ENCODE results near the gene CASKIN1.
"Not testable (repeated sequence)": the region's sequence is repeated elsewhere in the genome, so short reads cannot be mapped to it uniquely, and the experiment has no call there.

Gene CASKIN1

DNA sequence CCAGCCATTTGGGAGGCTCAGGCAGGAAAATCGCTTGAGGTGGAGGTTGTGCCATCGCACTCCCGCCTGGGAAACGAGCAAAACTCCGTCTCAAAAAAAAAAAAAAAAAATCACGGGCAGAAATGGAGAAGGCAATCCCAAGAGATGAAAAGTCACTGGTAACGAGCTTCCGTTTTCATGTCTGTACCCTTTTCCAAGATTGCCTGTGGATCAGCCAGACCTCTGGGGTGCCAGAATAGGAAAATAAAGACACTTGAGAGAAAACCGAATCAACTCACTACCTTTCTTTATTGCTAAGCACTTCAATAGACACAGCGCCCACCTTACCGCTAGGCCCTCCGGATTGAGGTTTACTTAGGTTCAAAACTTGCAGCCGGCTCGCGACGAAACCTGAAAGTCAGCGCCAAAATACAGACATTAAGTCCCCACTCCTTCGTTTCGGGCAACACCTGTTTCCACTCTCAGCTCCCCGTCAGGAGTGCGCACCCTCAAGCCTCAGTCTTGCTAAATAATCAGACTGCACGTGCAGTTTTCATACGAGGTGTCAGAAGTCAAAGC lies 41.8 kb downstream of the CASKIN1 start:
- peak; percentile 17 for DNase-seq

DNA sequence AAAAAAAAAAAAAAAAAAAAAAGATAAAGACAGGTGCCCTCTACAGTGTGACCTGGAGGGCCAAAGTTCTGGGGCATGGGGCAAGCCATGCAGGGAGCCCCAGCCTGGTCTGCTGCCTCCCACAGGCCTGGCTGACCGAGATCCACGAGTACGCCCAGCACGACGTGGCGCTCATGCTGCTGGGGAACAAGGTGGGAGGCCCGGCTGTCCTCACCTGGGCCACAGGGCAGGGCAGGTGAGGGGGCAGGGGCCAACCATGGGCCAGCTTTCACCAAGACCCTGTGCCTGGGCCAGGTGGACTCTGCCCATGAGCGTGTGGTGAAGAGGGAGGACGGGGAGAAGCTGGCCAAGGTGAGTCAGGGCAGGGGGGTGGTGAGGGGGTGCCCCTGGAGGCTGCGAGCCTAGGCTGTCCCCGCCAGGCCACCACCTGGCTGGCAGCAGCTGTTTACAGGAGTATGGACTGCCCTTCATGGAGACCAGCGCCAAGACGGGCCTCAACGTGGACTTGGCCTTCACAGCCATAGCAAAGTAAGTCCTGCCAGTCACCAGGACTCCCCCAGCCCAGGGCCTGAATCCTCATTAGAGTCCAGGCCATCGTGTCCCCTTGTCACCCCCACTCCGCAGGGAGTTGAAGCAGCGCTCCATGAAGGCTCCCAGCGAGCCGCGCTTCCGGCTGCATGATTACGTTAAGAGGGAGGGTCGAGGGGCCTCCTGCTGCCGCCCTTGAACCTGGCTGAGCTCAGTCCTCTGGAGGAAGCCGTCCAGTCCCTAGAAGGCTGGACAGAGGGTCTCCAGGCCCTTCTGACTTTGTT lies 43.5 kb downstream of the CASKIN1 start:
- peak; percentile 32 for DNase-seq

DNA sequence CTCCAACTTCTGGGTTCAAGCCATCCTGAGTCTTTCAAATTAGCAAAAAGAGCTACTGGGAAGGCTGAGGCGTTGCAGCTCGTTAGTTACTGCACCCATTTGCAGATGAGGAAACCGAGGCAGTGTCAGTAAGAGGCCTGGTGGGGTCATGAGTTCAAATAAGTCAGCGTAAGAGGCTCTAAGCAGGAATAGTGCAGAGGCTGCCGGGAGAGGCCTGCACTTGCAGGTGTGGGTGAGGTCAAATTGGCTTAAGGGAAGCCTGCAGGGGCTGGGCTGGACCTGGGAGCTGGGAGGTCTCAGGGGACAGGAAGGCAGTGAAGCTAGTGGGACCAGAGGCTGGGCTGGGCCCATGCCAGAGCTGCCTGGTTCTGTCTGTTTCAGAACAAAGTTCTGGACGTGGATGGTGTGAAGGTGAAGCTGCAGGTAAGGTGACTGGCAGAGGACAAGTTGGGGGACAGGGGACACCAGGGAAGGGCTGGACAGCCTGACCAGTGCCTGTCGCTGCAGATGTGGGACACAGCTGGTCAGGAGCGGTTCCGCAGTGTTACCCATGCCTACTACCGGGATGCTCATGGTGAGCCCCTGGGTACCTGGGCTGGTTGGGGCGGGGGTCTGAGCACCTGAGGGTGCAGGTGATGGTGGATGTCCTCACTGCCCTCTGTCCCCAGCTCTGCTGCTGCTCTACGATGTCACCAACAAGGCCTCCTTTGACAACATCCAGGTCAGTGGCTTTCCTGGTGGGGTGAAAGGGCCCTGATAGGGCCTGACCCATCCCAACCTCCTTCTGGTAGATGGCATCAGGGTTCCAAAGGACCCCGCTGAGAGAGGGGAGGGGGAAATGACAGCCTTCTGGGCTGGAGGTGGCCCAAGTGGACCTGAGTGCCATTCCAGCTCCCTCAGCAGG lies 45.0 kb downstream of the CASKIN1 start:
- DNase-seq, result no peak

DNA sequence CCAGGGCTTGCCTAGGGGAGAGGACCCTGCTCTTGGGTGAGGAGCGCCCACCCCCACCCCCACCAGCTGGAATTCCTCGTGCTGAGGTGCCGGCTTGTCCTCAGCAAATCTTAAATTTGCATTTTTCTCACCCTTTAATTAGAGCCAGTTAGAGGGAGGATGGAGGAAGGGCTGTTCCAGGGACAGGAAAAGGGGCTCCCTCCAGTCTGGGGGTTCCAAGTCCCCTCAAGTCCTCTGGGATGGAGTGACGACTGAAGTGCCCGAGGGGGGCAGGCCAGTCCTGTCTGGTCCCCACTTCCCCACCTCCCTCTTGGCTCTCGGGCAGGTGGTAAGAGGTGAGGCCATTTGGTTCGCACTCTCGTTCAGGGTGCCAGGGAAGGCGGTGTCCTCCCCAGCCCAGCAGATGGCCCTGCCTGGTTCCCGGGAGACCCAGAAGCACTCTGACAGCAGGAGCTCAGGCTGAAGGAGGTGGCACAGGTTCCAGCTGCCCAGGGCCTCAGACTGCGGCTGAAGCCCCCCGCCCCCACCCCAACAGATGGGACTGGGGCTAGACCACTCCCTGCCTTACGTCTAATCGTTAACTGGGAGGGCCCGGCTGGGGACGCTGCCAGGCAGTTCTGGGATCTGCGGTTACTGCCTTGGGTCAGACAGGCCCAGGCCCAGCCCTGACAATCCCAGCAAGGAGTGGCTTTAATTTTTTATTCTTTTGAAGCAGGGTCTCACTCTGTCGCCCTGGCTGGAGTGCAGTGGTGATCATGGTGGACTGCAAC lies 45.8 kb downstream of the CASKIN1 start:
- no peak for DNase-seq

DNA sequence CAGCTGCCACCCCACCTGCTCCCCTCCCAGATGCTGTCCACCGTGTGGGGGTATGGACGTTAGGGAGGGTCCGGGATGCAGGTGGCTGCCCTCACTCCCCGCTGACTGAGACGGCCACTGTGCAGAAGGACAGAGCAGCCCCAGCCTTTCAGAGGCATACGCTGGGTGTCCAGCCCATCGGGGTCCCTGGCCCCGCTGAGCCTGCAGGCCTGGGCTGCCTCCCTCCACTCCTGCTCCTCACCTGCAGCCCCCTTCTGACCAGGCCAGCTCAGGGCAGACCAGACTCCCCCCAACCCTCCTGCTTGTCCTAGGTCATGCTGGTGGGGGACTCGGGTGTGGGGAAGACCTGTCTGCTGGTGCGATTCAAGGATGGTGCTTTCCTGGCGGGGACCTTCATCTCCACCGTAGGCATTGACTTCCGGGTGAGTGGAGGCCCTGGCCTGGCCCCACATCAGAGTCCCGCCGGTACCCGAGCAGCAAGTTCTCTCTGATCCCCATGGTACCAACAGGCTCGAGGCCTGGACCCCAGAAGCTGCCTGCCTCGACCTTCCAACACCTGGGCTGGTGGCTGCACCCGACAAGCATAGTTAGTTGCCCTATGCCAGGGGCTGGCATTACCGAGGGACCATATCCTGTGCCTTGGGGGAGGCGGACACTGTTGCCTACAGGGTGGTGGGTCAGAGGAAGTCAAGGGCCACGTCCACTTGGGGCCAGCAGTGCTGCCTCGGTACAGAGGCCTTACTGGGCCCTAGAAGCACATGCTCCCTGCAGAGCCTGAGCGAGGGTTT lies 46.6 kb downstream of the CASKIN1 start:
- no peak for DNase-seq

DNA sequence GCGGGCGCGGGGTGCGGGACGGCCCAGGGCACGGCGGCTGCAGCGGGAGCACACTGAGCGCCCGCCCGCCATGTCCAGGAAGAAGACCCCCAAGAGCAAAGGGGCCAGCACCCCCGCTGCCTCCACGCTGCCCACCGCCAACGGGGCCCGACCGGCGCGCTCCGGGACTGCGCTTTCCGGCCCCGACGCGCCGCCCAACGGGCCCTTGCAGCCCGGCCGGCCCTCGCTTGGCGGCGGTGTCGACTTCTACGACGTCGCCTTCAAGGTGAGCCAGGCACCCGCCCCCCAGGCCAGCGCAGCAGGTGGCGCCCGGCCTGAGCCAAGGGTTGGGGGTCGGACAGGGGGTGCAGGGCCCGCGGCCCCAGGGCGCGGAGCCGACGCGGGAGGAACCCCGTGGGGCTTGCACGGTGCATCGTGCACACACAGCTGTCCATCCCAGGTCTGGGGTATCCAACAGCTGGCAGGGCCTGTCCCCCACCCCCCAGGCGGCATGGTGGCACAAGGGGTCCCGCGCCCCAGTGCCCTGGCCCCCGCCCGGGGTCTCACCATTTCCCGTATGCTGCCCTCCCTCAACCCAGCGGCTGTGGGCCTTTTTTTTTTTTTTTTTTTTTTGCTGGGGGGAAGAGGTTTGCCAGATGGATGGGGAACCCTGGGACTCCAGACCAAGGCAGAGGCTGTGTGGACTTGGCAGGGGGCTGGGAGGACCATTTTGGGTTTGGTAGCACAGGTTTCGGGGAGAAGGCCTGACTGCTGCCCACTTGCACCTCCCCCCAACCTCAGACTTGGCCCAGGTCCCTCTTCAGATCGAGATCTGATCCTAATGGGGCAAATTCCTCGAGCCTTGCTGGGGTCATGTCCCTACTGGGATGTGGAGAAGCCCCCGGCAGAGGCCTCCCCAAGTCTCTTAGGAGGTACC lies 47.4 kb downstream of the CASKIN1 start:
- DNase-seq, result peak; percentile 13

DNA sequence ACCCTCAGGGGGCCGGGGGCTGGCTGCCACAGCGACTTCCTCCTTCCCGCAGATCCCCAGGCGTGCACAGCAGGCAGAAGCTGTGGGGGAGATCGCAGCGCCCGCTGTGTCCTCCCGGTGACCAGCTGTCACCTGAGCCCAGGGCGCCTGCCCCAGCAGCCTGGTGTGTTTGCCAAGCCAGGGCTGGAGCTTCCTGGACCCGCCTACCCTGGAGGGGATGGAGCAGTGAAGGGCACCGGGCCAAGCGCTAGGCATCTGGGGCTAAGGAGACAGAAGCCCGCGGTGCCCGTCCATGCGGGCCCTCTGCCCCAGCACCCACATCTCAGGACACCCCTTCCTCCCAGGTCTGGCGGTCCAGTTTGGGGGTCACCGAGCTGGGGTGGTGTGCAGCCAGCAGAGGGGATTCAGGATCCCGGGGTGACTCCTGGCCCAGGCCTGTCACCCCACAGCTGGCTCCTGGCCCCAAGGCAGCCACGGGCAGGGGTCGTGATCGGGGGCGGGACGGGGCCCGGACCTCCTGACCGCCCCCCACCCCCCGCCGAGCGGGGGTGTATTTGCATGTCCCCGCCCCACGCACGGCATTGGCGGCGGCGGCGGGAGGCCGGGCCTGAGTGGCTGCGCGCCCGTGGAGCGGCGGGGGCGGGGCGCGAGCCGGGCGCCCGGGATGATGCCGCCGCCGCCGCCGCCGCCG lies 48.3 kb downstream of the CASKIN1 start, which contains the start of gene RAB26:
RAB26 (plus strand) TSS at position 645 of the 691 bp plus-strand sequence. CDS start 159 bp downstream, outside the sequence.
- DNase-seq, result peak; percentile 48

DNA sequence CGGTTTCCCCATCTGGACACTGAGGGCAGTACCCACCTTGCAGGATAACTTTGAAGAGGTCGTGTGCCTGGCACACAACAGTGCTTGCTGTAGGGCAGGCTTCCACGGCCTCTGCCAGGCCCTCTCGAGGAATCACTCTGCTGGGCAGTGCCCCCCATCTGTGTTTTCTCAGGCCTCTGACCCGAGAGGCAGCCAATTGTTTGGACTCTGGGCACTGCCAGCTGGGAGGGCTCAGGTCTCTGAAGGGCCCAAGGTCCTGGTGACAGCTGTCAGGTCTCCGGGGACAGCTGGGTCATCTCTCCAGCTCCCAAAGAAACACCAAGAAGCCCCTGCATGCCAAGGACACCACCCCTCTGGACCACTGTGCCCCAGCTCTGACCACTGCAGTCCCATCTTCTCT lies 49.0 kb downstream of the CASKIN1 start:
- no peak for DNase-seq

DNA sequence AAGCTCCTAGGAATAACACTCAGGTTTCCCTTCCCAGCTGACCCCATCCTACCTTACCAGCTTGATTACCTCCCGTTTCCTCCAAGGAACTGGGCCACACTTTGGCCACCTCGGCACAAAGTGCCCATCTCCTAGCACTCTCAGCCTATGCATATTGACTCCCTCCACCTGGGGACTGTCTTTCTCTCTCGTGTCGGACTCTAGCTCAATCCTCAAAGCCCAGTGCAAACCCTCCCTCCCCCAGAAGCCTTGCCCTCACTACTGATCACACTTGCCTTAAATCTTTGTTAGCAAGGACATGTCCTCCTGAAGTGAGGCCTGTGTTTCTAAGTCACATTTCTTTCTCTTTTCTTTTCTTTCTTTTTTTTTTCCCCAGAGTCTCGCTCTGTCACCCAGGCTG lies 50.6 kb downstream of the CASKIN1 start:
- no peak for DNase-seq

DNA sequence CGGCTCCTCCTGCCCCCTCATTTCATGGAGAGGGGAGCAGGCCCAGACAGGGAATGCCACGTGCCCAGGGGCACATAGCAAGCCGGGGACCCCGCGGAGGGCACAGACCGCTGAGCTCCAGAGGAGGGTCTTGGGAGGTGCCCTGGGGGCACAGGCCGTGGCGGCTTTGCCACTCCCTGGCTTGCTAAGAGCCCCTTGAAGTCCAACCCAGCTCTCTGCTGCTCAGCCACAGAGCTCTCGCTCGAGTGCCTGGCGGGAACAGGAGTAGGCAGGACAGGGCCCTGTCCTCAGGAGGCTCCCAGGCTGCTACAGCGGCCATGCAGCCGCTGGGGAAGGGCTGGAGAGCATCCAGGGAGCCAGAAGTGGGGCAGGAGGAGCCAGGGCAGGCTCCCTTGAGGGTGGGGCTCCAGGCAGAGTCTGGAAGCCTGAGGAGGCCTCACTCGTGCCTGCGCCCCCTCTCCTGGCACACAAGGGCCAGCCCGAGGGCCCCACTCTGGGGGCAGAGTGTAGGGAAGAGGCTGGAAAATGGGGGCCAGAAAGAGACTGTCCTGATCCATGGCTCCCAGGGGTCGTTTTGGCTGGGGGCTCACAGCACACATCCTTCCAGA lies 52.4 kb downstream of the CASKIN1 start:
- DNase-seq, result no peak

DNA sequence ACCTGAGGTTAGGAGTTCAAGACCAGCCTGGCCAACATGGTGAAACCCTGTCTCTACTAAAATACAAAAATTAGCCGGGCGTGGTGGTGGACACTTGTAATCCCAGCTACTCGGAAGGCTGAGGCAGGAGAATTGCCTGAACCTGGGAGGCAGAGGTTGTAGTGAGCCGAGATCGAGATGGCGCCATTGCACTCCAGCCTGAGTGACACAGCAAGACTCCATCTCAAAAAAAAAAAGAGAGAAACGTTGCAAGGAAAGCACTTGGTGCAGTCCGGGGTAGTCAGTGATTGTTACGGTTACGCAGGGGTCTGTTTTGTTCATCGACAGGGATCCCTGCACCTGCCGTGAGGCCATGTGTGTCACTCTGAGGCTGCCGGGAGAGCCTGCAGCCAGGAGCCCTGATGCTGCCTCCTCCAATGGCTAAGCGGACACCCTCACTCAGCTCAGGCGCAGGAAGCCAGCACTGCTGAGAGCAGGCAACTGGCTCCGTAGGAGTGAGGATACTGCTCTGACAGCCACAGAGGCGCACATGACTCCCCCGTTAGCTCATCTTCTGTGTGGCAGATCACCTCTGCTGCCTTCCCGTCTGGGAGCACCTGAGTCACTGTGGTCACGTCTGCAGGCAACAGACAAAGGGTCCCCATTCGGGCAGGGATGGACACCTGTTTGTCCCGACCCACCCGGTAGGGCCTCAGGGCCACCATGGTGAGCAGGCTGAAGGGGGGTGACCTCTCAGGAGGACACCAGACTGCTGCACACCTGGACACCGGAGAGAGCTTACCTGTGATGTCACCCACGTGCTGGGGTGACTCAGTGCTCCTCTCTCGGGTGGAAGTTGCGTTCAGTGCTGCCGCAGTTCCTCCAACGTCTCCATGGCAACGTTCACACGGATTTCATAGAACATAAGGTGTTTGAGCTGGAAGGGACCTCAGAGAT lies 53.2 kb downstream of the CASKIN1 start:
- no peak for DNase-seq

DNA sequence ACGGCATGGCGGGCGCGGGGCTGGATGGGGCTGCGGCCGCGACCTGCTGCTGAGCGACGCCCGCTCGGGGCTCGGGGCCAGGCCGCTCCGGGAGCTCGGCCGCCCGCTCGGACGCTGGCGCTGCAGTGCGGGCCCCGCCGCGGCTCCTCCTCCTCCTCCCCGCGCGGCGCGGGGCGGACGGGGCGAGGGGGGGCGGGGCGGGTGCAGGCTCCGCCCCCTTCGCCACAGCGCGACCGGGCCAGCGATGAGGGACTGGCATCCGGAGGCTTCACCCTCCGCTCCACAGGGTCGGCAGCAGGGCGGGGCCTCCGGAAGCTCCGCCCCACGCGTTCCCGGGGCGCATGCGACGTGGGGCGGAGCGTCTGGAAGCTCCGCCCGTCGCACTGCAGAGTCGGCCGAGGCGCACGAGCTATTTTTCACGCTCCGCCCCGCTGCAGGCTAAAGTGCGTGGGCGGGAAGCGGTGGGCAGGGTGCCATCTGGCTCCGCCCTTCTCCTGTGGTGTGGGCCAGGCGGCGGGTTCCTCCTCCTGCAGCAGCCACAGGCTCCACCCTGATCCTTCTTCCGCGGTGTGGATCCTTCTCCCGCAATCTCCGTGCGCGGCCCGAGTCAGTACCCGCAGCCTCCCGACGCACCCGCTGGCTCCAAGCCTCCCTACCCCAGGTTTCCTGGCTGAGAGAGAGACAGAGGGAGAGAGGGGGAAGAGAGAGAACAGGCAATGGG lies 60.5 kb downstream of the CASKIN1 start, which contains the start of gene PKD1:
PKD1 (minus strand) TSS at position 129 of the 721 bp plus-strand sequence. CDS start 209 bp downstream, outside the sequence.
- DNase-seq, result peak; percentile 85

DNA sequence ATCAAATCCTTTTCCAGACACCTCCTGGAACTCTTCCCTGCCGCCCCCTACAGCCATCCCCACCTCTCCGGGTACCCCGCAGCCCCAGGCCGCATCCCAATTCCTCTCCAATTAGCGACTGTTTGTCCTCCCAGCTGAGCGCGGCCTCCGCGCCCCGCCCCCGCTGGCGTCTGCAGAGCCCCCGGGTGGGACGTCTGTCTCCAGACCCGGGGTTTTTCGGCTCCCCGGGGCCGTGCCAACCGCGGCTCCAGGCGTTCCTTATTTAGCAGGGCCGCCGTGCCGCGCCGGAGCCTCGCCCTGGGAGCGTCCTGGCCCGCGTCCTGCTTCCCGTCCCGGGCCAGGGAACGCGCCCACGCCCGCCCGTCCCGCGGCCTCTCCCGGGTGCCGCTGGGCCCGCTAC lies 61.3 kb downstream of the CASKIN1 start:
- DNase-seq, result not testable (repeated sequence)

DNA sequence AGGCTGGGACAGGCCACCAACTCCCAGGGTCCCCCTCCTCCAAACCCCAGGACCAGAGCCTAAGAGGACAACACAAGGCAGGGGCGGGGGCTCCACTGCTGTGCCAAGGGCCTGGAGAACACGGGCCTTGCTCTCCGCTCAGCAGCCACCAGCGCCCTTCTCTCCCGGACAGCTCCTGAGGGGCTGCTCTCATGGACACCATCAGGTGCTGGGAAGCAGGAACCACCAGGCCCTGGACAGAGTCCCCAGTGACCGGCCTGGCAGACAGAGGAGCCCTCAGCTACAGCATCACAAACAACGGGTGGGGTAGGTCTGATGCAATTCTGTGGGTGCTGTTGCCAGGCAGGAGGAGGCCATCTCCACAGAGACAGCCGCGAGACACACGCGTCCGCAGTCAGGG lies 62.6 kb downstream of the CASKIN1 start:
- DNase-seq, result not testable (repeated sequence)

DNA sequence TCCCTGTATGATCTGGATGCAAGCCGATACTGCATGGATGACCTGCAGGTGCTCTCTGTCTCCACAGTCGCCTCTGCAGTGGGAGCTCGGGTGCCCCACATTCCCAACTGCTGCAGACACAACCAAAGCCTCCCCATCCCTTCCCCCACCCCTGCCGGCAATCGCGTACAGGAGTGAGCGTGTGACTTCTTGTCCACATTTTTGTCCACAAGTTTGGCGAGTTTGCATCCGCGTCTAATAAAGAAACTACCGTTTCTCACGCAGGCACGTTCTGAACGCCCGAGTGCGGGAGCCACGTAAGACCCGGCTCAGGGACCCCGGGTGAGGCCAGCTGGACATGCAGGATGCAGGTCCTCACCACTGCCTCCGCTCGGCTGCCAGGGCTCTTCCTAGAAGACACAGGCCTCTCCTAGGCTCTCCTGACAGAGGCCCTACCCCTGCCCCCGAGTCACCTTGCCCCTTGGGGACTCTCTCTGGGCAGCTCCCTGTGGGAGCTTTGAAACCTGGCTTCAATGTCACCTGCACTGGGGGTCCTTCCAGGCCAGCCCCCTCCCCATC lies 66.4 kb downstream of the CASKIN1 start:
- DNase-seq, result not testable (repeated sequence)

DNA sequence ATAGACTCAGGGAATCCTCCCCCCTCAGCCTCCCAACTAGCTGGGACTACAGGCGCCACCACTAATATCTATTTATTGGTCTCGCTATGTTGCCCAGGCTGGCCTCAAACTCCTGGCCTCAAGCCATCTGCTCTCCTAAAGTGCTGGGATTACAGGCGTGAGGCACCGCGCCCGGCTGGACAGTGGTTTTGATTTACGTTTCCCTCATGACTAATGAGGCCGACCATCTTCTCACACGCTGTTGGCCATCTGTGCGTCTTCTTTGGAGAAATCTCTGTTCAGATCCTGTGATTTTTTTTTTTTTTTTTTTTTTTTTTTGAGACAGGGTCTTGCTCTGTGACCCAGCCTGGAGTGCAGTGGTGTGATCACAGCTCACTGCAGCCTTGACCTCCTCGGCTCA lies 67.2 kb downstream of the CASKIN1 start:
- DNase-seq, result peak; percentile 80

DNA sequence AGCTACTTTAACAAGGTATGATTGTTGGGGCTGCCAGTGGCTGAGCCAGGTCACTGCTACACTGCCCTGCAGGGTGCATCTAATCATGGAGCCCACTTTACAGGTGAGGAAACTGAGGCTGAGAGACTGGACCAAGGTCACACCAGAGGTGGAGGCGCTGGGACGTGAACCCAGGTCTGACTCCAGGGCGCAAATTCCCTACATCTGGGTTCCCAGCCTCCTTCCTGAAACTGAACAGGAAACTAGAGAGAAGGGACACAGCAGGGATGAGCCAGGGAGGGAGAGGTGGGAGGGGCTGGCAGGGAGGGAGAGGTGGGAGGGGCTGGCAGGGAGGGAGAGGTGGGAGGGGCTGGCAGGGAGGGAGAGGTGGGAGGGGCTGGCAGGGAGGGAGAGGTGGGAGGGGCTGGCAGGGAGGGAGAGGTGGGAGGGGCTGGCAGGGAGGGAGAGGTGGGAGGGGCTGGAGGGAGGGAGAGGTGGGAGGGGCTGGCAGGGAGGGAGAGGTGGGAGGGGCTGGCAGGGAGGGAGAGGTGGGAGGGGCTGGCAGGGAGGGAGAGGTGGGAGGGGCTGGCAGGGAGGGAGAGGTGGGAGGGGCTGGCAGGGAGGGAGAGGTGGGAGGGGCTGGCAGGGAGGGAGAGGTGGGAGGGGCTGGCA lies 68.7 kb downstream of the CASKIN1 start:
- peak; percentile 52 for DNase-seq

All from HCEC 1CT (cell line).